HG02678 (cell line): ENCODE results near the gene SMARCB1.

Experiments used
- ATAC-seq: cut with Tn5 transposase; IDR thresholded peaks from one replicate; pipeline ENCODE4 v1.9.1; 2021; ENCODE audit warnings: mild to moderate bottlenecking, moderate library complexity; ENCODE audit not compliant: unreplicated experiment

SMARCB1 gene

GRCh38 chr22:23779731-23780130 is 7.0 kb upstream of the SMARCB1 start:
- ATAC-seq, result no peak

- no peak for ATAC-seq
These were observed 6.5 kb upstream of the SMARCB1 start for GRCh38 chr22:23780146-23780748.

- ATAC-seq, result no peak
These were observed 5.7 kb upstream of the SMARCB1 start for GRCh38 chr22:23781065-23781464.

- no peak for ATAC-seq
These were observed 5.1 kb upstream of the SMARCB1 start for GRCh38 chr22:23781511-23782183.

- ATAC-seq, result no peak
These were observed 4.5 kb upstream of the SMARCB1 start for GRCh38 chr22:23782252-23782651.

- ATAC-seq, result no peak
These were observed 4.1 kb upstream of the SMARCB1 start for GRCh38 chr22:23782703-23783102.

- ATAC-seq, result no peak
These were observed 3.3 kb upstream of the SMARCB1 start for GRCh38 chr22:23783265-23784150.

- no peak for ATAC-seq
These were observed 2.5 kb upstream of the SMARCB1 start for GRCh38 chr22:23784215-23784732.

GRCh38 chr22:23786261-23786710 is 480 bp upstream of the SMARCB1 start:
- no peak for ATAC-seq

- peak; percentile 20 for ATAC-seq
These were observed 782 bp downstream of the SMARCB1 start for GRCh38 chr22:23787600-23787896.

GRCh38 chr22:23787910-23788309 is 1.1 kb downstream of the SMARCB1 start:
- no peak for ATAC-seq

- no peak for ATAC-seq
These were observed 2.4 kb downstream of the SMARCB1 start for GRCh38 chr22:23789121-23789520.

- ATAC-seq, result no peak
These were observed 2.9 kb downstream of the SMARCB1 start for GRCh38 chr22:23789638-23790037.

GRCh38 chr22:23790819-23791737 is 4.3 kb downstream of the SMARCB1 start:
- no peak for ATAC-seq

GRCh38 chr22:23791738-23792645 is 5.2 kb downstream of the SMARCB1 start:
- no peak for ATAC-seq

GRCh38 chr22:23793326-23793725 is 6.6 kb downstream of the SMARCB1 start:
- no peak for ATAC-seq

GRCh38 chr22:23796461-23796860 is 9.7 kb downstream of the SMARCB1 start:
- ATAC-seq, result no peak

- ATAC-seq, result peak; percentile 72
These were observed 13.8 kb downstream of the SMARCB1 start for GRCh38 chr22:23800297-23801237.
